IPS DF 6.9 (cell line): ENCODE measurements around the gene RWDD2A.

Experiments used
- DNase-seq: peaks from one replicate; pipeline ENCODE4 v3.0.0-alpha.2; 2013; ENCODE audit warnings: low read depth, low spot score
- H3K27ac ChIP-seq: one replicate; pipeline ENCODE4 v1.5.1; 2013; ENCODE audit warnings: low read length, control low read depth
- H3K27me3 ChIP-seq: 2 replicates; pipeline ENCODE4 v1.6.1; 2013; ENCODE audit warnings: mild to moderate bottlenecking, low read length; ENCODE audit not compliant: control insufficient read depth, insufficient read depth
- H3K36me3 ChIP-seq: 2 replicates; pipeline ENCODE4 v1.6.1; 2013; ENCODE audit warnings: low read length; ENCODE audit not compliant: control insufficient read depth, insufficient read depth
- H3K4me1 ChIP-seq: 2 replicates; pipeline ENCODE4 v1.6.1; 2013; ENCODE audit warnings: low read length; ENCODE audit not compliant: control insufficient read depth, insufficient read depth
- H3K4me3 ChIP-seq: 2 replicates; pipeline ENCODE4 v1.5.1; 2013; ENCODE audit warnings: mild to moderate bottlenecking, low read length
- H3K9me3 ChIP-seq: 2 replicates; pipeline ENCODE4 v1.6.1; 2013; ENCODE audit warnings: low read length, inconsistent platforms; ENCODE audit not compliant: control insufficient read depth, insufficient read depth
- WGBS: extraction: QIAGEN DNeasy Blood & Tissue Kit; methylation state at CpG from one replicate; pipeline ENCODE4 v1.1.7; 2013; ENCODE audit warnings: mixed read lengths, missing lambda C conversion rate; ENCODE audit not compliant: insufficient read length, insufficient coverage; 5-methylcytosine and 5-hydroxymethylcytosine counted together

Gene RWDD2A

DNA sequence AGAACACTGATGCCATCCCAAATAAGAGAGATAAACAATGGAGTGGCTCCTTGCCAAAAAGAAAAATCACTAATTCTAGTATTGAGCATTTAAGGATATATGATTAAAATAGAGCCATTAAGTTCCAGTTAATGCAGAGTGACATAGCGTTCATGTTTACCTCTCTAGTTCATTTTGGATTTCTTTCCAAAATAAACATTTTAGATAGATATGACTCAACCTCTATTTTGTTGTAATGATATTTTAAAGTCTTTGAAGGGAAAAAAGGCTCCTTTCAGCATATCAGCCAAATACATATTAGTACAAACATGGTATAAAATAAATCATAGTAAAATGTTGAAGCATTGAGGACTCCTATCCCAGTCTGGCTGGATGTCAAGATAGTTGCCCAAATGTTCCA, 33.4 kb downstream of the RWDD2A start:
- H3K36me3 ChIP-seq: no peaks in the 10 kb centered on the region
- no peak overlapping the region for H3K27ac ChIP-seq
- no CpG with 5 or more reads among the region's 1 CpG for WGBS
- DNase-seq: no peak
- H3K9me3 ChIP-seq: no peaks in the 10 kb centered on the region
- H3K27me3 ChIP-seq: no peaks in the 10 kb centered on the region
- no peak overlapping the region for H3K4me3 ChIP-seq
- H3K4me1 ChIP-seq: no peaks in the 10 kb centered on the region

DNA sequence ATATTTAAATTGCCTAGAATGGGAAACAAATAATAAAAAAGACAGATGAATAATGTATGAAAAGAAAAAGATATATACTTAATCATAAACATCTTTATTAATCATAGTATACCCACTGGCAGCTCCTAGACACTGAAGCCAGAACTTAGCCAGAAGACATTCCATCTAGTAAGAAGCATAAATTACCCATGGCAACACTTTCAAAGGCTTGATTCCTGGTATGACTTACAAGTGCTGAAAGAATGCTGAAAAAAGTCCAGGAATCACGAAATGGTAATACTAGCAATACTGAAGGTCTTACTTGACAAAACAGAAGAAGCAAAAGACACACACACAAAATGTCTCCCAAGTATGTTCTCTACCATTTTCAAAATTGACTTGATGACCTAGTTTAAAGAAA, 38.0 kb downstream of the RWDD2A start:
- Histone ChIP-seq H3K4me1 (no peaks in the 10 kb centered on the region), H3K27ac (no peak overlapping the region), H3K4me3 (no peak overlapping the region), H3K36me3 (no peaks in the 10 kb centered on the region), H3K9me3 (no peaks in the 10 kb centered on the region), H3K27me3 (no peaks in the 10 kb centered on the region)
- no peak for DNase-seq
- WGBS: no CpG with 5 or more reads among the region's 1 CpG

DNA sequence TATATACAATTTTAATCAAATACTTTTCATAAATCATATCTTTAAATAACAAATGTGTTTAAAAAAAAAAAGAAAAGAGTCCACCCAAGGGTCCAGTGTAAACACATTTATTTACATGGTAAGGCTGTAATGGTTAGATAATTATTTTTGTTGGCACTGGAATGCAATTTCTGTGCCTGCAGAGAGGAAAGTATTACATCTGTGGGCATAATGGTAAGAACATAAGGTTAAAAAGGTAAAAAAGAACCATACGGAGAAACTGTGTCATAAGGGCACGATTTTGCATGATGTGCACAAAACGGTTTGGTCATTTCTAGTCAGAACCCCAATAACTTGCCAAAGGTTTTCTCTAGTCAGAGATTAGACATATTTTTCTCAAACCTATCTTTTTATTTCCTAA, 54.3 kb downstream of the RWDD2A start:
- H3K9me3 ChIP-seq: no peaks in the 10 kb centered on the region
- no peaks in the 10 kb centered on the region for H3K27me3 ChIP-seq
- WGBS: no CpG with 5 or more reads among the region's 3 CpGs
- no peak for DNase-seq
- H3K4me3 ChIP-seq: no peak overlapping the region
- no peak overlapping the region for H3K27ac ChIP-seq
- no peaks in the 10 kb centered on the region for H3K36me3 ChIP-seq
- H3K4me1 ChIP-seq: no peaks in the 10 kb centered on the region
